ENCODE data around the gene GSDME.
A peak's percentile ranks its signal among the peaks of the same experiment; 100 is the strongest.

GSDME gene

DNA sequence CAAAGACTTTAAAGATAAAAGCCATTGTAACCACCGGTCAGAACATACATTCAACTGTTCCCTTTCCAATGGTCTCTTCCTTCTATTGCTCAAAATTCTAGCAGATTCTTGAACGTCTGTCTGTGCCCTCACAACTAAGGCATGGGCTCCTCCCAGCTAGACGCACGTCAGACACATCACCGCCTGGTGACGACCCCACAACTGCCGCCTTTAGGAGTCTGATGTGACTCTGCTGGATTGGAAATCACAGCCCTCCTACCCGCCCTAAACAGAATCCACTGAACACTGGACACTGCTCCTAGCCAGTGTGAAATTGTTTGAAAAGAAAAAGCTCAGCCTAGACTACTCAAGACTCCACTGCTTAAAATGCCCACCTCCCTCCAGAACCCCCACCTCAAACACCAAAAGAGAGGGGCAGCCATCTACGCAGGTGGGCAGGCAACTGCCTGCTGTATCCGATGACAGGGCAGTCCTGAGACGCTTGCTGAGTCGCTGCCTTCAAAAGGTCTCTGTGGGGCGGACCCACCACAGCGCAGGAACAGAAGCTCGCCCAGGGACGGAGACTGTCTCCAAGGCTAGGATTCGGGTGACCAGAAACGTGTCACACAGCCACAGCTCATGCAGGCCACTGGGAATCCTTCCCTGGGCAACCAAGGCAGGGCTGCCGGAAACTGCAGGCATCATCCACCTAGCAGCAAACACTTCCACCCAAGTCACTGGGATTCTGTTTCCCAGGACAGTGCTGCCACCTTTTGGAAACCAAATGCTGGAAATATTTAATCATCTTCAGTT, 34.7 kb downstream of the GSDME start:
- Histone ChIP-seq H3K36me3 (ENCODE audit: control insufficient read depth in 2 of 2, insufficient read depth in 1 of 2, low read length in 2 of 2) (no peaks in the 10 kb centered on the region), H3K4me1 (ENCODE audit: control insufficient read depth, insufficient read depth, low read length) (no peaks in the 10 kb centered on the region), H3K27ac (ENCODE audit: extremely low read depth, low read depth, low read length) (no peak overlapping the region), H3K4me3 (ENCODE audit: low read depth, low read length) (no peak overlapping the region), H3K9me3 (ENCODE audit: control insufficient read depth, insufficient read depth, low read depth, low read length) (no peaks in the 10 kb centered on the region)
- CTCF ChIA-PET, result interaction anchor here (0.6 to 2.1 kb wide), 21 partner anchors 12 to 860 kb away, joined by 3 to 11 read pairs (median 3); no protein-coding TSS in a partner anchor
- POLR2A ChIA-PET, result no interaction called here
- TF ChIP-seq ZNF768 (tag by site-specific recombination; IDR thresholded peaks at IDR 0.05) (no peak), ZNF707 (tag by site-specific recombination; IDR thresholded peaks at IDR 0.05) (no peak), RBAK (tag by site-specific recombination; IDR thresholded peaks at IDR 0.05) (no peak), ZNF654 (tag by site-specific recombination; IDR thresholded peaks at IDR 0.05; ENCODE audit: low read depth) (peak; percentile 47)
- TF ChIP-seq, protein P1, sequence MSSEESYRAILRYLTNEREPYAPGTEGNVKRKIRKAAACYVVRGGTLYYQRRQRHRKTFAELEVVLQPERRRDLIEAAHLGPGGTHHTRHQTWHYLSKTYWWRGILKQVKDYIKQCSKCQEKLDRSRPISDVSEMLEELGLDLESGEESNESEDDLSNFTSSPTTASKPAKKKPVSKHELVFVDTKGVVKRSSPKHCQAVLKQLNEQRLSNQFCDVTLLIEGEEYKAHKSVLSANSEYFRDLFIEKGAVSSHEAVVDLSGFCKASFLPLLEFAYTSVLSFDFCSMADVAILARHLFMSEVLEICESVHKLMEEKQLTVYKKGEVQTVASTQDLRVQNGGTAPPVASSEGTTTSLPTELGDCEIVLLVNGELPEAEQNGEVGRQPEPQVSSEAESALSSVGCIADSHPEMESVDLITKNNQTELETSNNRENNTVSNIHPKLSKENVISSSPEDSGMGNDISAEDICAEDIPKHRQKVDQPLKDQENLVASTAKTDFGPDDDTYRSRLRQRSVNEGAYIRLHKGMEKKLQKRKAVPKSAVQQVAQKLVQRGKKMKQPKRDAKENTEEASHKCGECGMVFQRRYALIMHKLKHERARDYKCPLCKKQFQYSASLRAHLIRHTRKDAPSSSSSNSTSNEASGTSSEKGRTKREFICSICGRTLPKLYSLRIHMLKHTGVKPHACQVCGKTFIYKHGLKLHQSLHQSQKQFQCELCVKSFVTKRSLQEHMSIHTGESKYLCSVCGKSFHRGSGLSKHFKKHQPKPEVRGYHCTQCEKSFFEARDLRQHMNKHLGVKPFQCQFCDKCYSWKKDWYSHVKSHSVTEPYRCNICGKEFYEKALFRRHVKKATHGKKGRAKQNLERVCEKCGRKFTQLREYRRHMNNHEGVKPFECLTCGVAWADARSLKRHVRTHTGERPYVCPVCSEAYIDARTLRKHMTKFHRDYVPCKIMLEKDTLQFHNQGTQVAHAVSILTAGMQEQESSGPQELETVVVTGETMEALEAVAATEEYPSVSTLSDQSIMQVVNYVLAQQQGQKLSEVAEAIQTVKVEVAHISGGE (tag by site-specific recombination; conservative IDR thresholded peaks at IDR 0.05; ENCODE audit: low read depth), result no peak

DNA sequence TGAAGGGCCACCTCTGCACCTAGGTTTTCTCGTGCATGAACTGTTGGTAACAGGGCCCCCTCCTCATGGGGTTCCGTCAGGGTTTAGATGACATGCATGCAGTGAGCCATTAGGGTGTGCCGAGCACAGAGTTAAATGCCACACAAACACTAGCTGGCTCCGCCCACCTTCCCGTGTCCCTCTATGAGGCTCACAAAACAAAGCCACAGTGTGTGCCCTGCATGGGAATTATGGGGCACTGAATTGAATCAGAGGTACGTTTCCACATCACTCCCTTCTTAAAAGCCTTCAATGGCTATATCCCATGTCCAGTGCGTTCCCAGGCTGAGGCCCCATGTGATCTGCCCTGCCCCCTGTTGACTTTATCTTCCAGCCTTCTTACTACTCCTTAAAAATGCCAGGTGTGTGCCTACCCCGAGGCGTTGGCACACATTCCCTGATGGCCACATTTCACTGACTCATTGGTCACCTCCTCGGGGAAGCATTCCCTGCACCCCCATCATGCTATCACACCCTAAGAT, 35.7 kb downstream of the GSDME start:
- Histone ChIP-seq H3K4me3 (ENCODE audit: low read depth, low read length) (no peak overlapping the region), H3K9me3 (ENCODE audit: control insufficient read depth, insufficient read depth, low read depth, low read length) (no peaks in the 10 kb centered on the region), H3K27ac (ENCODE audit: extremely low read depth, low read depth, low read length) (no peak overlapping the region), H3K36me3 (ENCODE audit: control insufficient read depth in 2 of 2, insufficient read depth in 1 of 2, low read length in 2 of 2) (peaks cover 0 to 3% of the 10 kb centered on the region in 2 experiments; a peak in 1 of 3 replicates), H3K4me1 (ENCODE audit: control insufficient read depth, insufficient read depth, low read length) (no peaks in the 10 kb centered on the region)
- TF ChIP-seq ZNF571 (tag by site-specific recombination; IDR thresholded peaks at IDR 0.05), result no peak
- no peak for TF ChIP-seq ZBTB8A (tag by site-specific recombination; IDR thresholded peaks at IDR 0.05)
- TF ChIP-seq, protein P2, sequence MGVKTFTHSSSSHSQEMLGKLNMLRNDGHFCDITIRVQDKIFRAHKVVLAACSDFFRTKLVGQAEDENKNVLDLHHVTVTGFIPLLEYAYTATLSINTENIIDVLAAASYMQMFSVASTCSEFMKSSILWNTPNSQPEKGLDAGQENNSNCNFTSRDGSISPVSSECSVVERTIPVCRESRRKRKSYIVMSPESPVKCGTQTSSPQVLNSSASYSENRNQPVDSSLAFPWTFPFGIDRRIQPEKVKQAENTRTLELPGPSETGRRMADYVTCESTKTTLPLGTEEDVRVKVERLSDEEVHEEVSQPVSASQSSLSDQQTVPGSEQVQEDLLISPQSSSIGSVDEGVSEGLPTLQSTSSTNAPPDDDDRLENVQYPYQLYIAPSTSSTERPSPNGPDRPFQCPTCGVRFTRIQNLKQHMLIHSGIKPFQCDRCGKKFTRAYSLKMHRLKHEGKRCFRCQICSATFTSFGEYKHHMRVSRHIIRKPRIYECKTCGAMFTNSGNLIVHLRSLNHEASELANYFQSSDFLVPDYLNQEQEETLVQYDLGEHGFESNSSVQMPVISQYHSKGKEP (tag by site-specific recombination; IDR thresholded peaks at IDR 0.05), result no peak
- TF ChIP-seq ZNF785 (tag by site-specific recombination; IDR thresholded peaks at IDR 0.05), result no peak
- TF ChIP-seq ZNF830 (tag by site-specific recombination; IDR thresholded peaks at IDR 0.05; ENCODE audit: low read depth), result no peak
- no peak for TF ChIP-seq ZNF837 (tag by site-specific recombination; IDR thresholded peaks at IDR 0.05)
- no peak for TF ChIP-seq ZFP37 (tag by site-specific recombination; IDR thresholded peaks at IDR 0.05)
- TF ChIP-seq ZNF404 (tag by site-specific recombination; IDR thresholded peaks at IDR 0.05), result no peak
- no peak for TF ChIP-seq ZNF561 (tag by site-specific recombination; IDR thresholded peaks at IDR 0.05; ENCODE audit: borderline replicate concordance)
- TF ChIP-seq ZNF239 (tag by site-specific recombination; IDR thresholded peaks at IDR 0.05), result no peak
- no peak for TF ChIP-seq ZNF521 (tag by site-specific recombination; IDR thresholded peaks at IDR 0.05)
- no peak for TF ChIP-seq OSR2 (tag by site-specific recombination; IDR thresholded peaks at IDR 0.05)
- TF ChIP-seq, protein P3, sequence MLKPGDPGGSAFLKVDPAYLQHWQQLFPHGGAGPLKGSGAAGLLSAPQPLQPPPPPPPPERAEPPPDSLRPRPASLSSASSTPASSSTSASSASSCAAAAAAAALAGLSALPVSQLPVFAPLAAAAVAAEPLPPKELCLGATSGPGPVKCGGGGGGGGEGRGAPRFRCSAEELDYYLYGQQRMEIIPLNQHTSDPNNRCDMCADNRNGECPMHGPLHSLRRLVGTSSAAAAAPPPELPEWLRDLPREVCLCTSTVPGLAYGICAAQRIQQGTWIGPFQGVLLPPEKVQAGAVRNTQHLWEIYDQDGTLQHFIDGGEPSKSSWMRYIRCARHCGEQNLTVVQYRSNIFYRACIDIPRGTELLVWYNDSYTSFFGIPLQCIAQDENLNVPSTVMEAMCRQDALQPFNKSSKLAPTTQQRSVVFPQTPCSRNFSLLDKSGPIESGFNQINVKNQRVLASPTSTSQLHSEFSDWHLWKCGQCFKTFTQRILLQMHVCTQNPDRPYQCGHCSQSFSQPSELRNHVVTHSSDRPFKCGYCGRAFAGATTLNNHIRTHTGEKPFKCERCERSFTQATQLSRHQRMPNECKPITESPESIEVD (tag by site-specific recombination; IDR thresholded peaks at IDR 0.05), result no peak
- TF ChIP-seq, protein P4, sequence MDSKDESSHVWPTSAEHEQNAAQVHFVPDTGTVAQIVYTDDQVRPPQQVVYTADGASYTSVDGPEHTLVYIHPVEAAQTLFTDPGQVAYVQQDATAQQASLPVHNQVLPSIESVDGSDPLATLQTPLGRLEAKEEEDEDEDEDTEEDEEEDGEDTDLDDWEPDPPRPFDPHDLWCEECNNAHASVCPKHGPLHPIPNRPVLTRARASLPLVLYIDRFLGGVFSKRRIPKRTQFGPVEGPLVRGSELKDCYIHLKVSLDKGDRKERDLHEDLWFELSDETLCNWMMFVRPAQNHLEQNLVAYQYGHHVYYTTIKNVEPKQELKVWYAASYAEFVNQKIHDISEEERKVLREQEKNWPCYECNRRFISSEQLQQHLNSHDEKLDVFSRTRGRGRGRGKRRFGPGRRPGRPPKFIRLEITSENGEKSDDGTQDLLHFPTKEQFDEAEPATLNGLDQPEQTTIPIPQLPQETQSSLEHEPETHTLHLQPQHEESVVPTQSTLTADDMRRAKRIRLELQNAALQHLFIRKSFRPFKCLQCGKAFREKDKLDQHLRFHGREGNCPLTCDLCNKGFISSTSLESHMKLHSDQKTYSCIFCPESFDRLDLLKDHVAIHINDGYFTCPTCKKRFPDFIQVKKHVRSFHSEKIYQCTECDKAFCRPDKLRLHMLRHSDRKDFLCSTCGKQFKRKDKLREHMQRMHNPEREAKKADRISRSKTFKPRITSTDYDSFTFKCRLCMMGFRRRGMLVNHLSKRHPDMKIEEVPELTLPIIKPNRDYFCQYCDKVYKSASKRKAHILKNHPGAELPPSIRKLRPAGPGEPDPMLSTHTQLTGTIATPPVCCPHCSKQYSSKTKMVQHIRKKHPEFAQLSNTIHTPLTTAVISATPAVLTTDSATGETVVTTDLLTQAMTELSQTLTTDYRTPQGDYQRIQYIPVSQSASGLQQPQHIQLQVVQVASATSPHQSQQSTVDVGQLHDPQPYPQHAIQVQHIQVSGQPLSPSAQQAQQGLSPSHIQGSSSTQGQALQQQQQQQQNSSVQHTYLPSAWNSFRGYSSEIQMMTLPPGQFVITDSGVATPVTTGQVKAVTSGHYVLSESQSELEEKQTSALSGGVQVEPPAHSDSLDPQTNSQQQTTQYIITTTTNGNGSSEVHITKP (tag by site-specific recombination; IDR thresholded peaks at IDR 0.05), result no peak
- no peak for TF ChIP-seq ZNF16 (tag by site-specific recombination; IDR thresholded peaks at IDR 0.05; ENCODE audit: low read depth)
- no peak for TF ChIP-seq ZNF223 (tag by site-specific recombination; IDR thresholded peaks at IDR 0.05)
- ChIA-PET CTCF (interaction anchor here (0.5 to 2.1 kb wide), 5 partner anchors 9 to 1151 kb away, joined by 3 to 11 read pairs (median 3); no protein-coding TSS in a partner anchor), POLR2A (no interaction called here)

Measured in HEK293 (cell line).